Measurements from ENCODE around the gene PHKB. TPM values are rescaled to one million over a fixed set of nuclear protein-coding genes. Genes with fewer than 3 reads are reported as not detected.
"Not testable (repeated sequence)": the region's sequence is repeated elsewhere in the genome, so short reads cannot be mapped to it uniquely, and the experiment has no call there.

The PHKB gene
- total and polyA plus RNA-seq, 2 of the 8 experiments (the other 6 are each of a cell fraction or from before 2014, with no cell fraction given) = 18.6 to 38.3 TPM

DNA sequence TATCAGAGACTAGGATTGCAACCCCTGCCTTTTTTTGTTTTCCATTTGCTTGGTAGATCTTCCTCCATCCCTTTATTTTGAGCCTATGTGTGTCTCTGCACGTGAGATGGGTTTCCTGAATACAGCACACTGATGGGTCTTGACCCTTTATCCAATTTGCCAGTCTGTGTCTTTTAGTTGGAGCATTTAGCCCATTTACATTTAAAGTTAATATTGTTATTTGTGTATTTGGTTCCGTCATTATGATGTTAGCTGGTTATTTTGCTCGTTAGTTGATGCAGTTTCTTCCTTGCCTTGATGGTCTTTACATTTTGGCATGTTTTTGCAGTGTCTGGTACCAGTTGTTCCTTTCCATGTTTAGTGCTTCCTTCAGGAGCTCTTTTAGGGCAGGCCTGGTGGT, 220.4 kb downstream of the PHKB start:
- H4K8ac ChIP-seq (ENCODE audit: extremely low read depth, insufficient read depth, low read length); H2BK120ac ChIP-seq (replicated peaks; ENCODE audit: low read depth, low read length); H3K14ac ChIP-seq (ENCODE audit: insufficient read length); H3K27ac ChIP-seq (ENCODE audit: low read depth, low read length); H3K4me3 ChIP-seq (ENCODE audit: extremely low read depth in 1 of 4, insufficient read depth in 2 of 4, low read depth in 3 of 4, low read length in 4 of 4); H4K5ac ChIP-seq (ENCODE audit: insufficient read length, low read depth, low read length); DNase-seq (ENCODE audit: low read depth in 1 of 2, low spot score in 2 of 2); H4K91ac ChIP-seq (replicated peaks; ENCODE audit: insufficient read length, low read length); H3K4me2 ChIP-seq (ENCODE audit: insufficient read depth in 1 of 2, low read depth in 2 of 2, low read length in 2 of 2); H3K27me3 ChIP-seq (replicated peaks in 1 of 4; ENCODE audit: control insufficient read depth in 3 of 4, extremely low read depth in 1 of 4, insufficient read depth in 3 of 4, low read length in 3 of 4); H3K79me1 ChIP-seq (ENCODE audit: low read depth, low read length); H2AK5ac ChIP-seq (ENCODE audit: low read depth, low read length); H3K36me3 ChIP-seq (ENCODE audit: control insufficient read depth in 2 of 4, insufficient read depth in 4 of 4, low read length in 3 of 4); H3K23me2 ChIP-seq (ENCODE audit: low read depth, low read length); FAIRE-seq; CTCF ChIA-PET (ENCODE audit: partially characterized antibody); H2BK12ac ChIP-seq (ENCODE audit: low read depth, low read length); H2BK20ac ChIP-seq (ENCODE audit: low read length); H2BK15ac ChIP-seq (ENCODE audit: low read length); H3K9ac ChIP-seq (replicated peaks in 1 of 4; ENCODE audit: extremely low read depth in 1 of 4, low read depth in 3 of 4, low read length in 3 of 4); H3K79me2 ChIP-seq (ENCODE audit: control insufficient read depth in 1 of 2, insufficient read depth in 2 of 2, low read length in 2 of 2); H4K20me1 ChIP-seq (replicated peaks in 1 of 2; ENCODE audit: control insufficient read depth in 1 of 2, insufficient read depth in 2 of 2, low read length in 2 of 2); H3K56ac ChIP-seq (replicated peaks; ENCODE audit: insufficient read length, low read depth, low read length); H3K18ac ChIP-seq (ENCODE audit: extremely low read depth, low read length); H3K23ac ChIP-seq (ENCODE audit: insufficient read length); H2BK5ac ChIP-seq (ENCODE audit: low read depth, low read length); H3K4ac ChIP-seq (replicated peaks; ENCODE audit: insufficient read length, low read depth, low read length); POLR2A ChIA-PET (ENCODE audit: partially characterized antibody); H3K4me1 ChIP-seq (replicated peaks in 1 of 4; ENCODE audit: control insufficient read depth in 3 of 4, insufficient read depth in 4 of 4, low read length in 3 of 4); H2AFZ ChIP-seq (ENCODE audit: low read length): not testable (repeated sequence)
- peaks cover 11 to 20% of the 10 kb centered on the region in 2 experiments for H3K9me3 ChIP-seq (ENCODE audit: insufficient read depth in 2 of 2, low read depth in 1 of 2, low read length in 1 of 2)
- WGBS, 2 experiments (ENCODE audit: extremely low coverage in 1 of 2, insufficient coverage in 1 of 2, insufficient read length in 1 of 2, insufficient replicate concordance in 2 of 2, low coverage in 1 of 2, low lambda C conversion rate in 2 of 2, missing lambda C conversion rate in 1 of 2) = 93% methylated on average over 2 of the region's 3 CpGs; no CpG with 5 or more reads in 1 of the 2 experiments

Data from H1 (cell line).